ENCODE measurements around the gene NAGK. TPM values are rescaled to one million over a fixed set of nuclear protein-coding genes. Genes with fewer than 3 reads are reported as not detected.

The NAGK gene
- total and polyA plus RNA-seq, 2 of the 8 experiments (the other 6 are each of a cell fraction or from before 2014, with no cell fraction given): 57.9 to 59.9 TPM

DNA sequence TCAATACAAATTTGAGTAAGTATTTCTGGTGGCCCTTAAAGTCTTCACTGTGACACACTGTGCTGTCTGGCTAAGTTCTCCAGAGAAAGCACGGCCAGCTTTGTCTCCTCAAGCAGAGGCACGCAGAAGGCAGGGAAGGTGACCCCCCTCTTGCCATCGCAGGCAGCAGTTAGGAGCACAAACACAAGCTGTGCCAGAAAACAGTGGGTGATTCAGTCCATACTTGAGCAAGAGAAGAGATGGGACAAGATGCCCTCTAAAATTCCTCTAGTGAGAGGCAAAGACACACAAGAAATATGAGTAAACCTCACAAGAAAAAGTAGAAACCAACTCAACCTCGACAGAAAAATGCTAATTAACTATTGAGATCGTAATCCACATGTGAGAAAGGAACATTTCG is 51.7 kb downstream of the NAGK start:
- POLR2A ChIA-PET (ENCODE audit: partially characterized antibody): interaction anchor here (2.5 to 4.2 kb wide), 2 partner anchors 10 to 20 kb away, joined by 6 to 17 read pairs; partner anchors contain the start of genes MCEE and MPHOSPH10
- no peak overlapping the region for H4K8ac ChIP-seq (ENCODE audit: extremely low read depth, insufficient read depth, low read length)
- TF ChIP-seq CBX5 (IDR thresholded peaks at IDR 0.05; ENCODE audit: low read depth, low read length) (no peak), KDM5A (IDR thresholded peaks at IDR 0.05; ENCODE audit: low read length) (no peak), EZH2 (IDR thresholded peaks at IDR 0.05; ENCODE audit: low read depth, low read length, severe bottlenecking) (no peak), SP4 (IDR thresholded peaks at IDR 0.05; ENCODE audit: low read length) (no peak), POLR2AphosphoS5 (IDR thresholded peaks at IDR 0.05; ENCODE audit: low read depth, low read length) (no peak), SP1 (IDR thresholded peaks at IDR 0.05; ENCODE audit: low read depth, low read length) (no peak), ASH2L (IDR thresholded peaks at IDR 0.05; ENCODE audit: low read length) (no peak), YY1 (IDR thresholded peaks at IDR 0.05; ENCODE audit: low read depth, low read length) (no peak), SIN3A (conservative IDR thresholded peaks at IDR 0.05 in 1 of 2, IDR thresholded peaks at IDR 0.05 in 1 of 2; ENCODE audit: low read depth in 1 of 2, low read length in 2 of 2) (no peak), JUN (IDR thresholded peaks at IDR 0.05; ENCODE audit: low read depth, low read length) (no peak), RBBP5 (IDR thresholded peaks at IDR 0.05; ENCODE audit: borderline replicate concordance, low read depth, low read length) (no peak), POU5F1 (IDR thresholded peaks at IDR 0.05; ENCODE audit: low read depth, low read length) (no peak), SUZ12 (IDR thresholded peaks at IDR 0.05; ENCODE audit: low read length) (no peak), BACH1 (IDR thresholded peaks at IDR 0.05; ENCODE audit: low read length) (no peak), RFX5 (IDR thresholded peaks at IDR 0.05; ENCODE audit: borderline replicate concordance, low read depth, low read length) (no peak), POLR2A (IDR thresholded peaks at IDR 0.05; ENCODE audit: control extremely low read depth in 1 of 2, low read depth in 2 of 2, low read length in 2 of 2) (no peak)

More for the DNA sequence above, 51.7 kb downstream of the NAGK start:
- no peak overlapping the region for H3K27ac ChIP-seq (ENCODE audit: low read depth, low read length)
- no peak overlapping the region for H3K56ac ChIP-seq (replicated peaks; ENCODE audit: insufficient read length, low read depth, low read length)
- peaks cover 4 to 6% of the 10 kb centered on the region in 2 experiments for H4K20me1 ChIP-seq (replicated peaks in 1 of 2; ENCODE audit: control insufficient read depth in 1 of 2, insufficient read depth in 2 of 2, low read length in 2 of 2)
- no peaks in the 10 kb centered on the region for H3K9me3 ChIP-seq (ENCODE audit: insufficient read depth in 2 of 2, low read depth in 1 of 2, low read length in 1 of 2)
- no peak overlapping the region for H2BK12ac ChIP-seq (ENCODE audit: low read depth, low read length)
- H4K91ac ChIP-seq (replicated peaks; ENCODE audit: insufficient read length, low read length): no peak overlapping the region
- H2BK5ac ChIP-seq (ENCODE audit: low read depth, low read length): no peak overlapping the region
- FAIRE-seq (no peak), DNase-seq (ENCODE audit: low read depth in 1 of 2, low spot score in 2 of 2) (no peak)
- H3K36me3 ChIP-seq (ENCODE audit: control insufficient read depth in 2 of 4, insufficient read depth in 4 of 4, low read length in 3 of 4): peaks cover 2 to 12% (median 6%) of the 10 kb centered on the region in 4 experiments; a peak in 5 of 8 replicates
- H3K23ac ChIP-seq (ENCODE audit: insufficient read length): no peak overlapping the region
- no peak overlapping the region for H3K4me2 ChIP-seq (ENCODE audit: insufficient read depth in 1 of 2, low read depth in 2 of 2, low read length in 2 of 2)
- no peak overlapping the region for H3K14ac ChIP-seq (ENCODE audit: insufficient read length)
- H2AFZ ChIP-seq (ENCODE audit: low read length): no peak overlapping the region
- no peak overlapping the region for H3K18ac ChIP-seq (ENCODE audit: extremely low read depth, low read length)
- H3K4me3 ChIP-seq (ENCODE audit: extremely low read depth in 1 of 4, insufficient read depth in 2 of 4, low read depth in 3 of 4, low read length in 4 of 4): no peak overlapping the region
- no peak overlapping the region for H3K4ac ChIP-seq (replicated peaks; ENCODE audit: insufficient read length, low read depth, low read length)
- no peak overlapping the region for H2BK120ac ChIP-seq (replicated peaks; ENCODE audit: low read depth, low read length)
- H2BK15ac ChIP-seq (ENCODE audit: low read length): no peak overlapping the region
- CTCF ChIA-PET (ENCODE audit: partially characterized antibody): interaction anchor here (1.3 to 2.6 kb wide), 4 partner anchors 10 to 49 kb away, joined by 4 to 12 read pairs (median 6); no protein-coding TSS in a partner anchor
- H3K27me3 ChIP-seq (replicated peaks in 1 of 4; ENCODE audit: control insufficient read depth in 3 of 4, extremely low read depth in 1 of 4, insufficient read depth in 3 of 4, low read length in 3 of 4): no peaks in the 10 kb centered on the region
- H3K79me2 ChIP-seq (ENCODE audit: control insufficient read depth in 1 of 2, insufficient read depth in 2 of 2, low read length in 2 of 2): no peaks in the 10 kb centered on the region
- H3K9ac ChIP-seq (replicated peaks in 1 of 4; ENCODE audit: extremely low read depth in 1 of 4, low read depth in 3 of 4, low read length in 3 of 4): no peak overlapping the region
- WGBS, 2 experiments (ENCODE audit: extremely low coverage in 1 of 2, insufficient coverage in 1 of 2, insufficient read length in 1 of 2, insufficient replicate concordance in 2 of 2, low coverage in 1 of 2, low lambda C conversion rate in 2 of 2, missing lambda C conversion rate in 1 of 2): 94% methylated on average over 6 of the region's 6 CpGs; no CpG with 5 or more reads in 1 of the 2 experiments
- H3K4me1 ChIP-seq (replicated peaks in 1 of 4; ENCODE audit: control insufficient read depth in 3 of 4, insufficient read depth in 4 of 4, low read length in 3 of 4): no peaks in the 10 kb centered on the region; a peak in 1 of 7 replicates
- no peak overlapping the region for H4K5ac ChIP-seq (ENCODE audit: insufficient read length, low read depth, low read length)
- H2BK20ac ChIP-seq (ENCODE audit: low read length): no peak overlapping the region
- H2AK5ac ChIP-seq (ENCODE audit: low read depth, low read length): no peak overlapping the region
- H3K79me1 ChIP-seq (ENCODE audit: low read depth, low read length): no peaks in the 10 kb centered on the region
- no peaks in the 10 kb centered on the region for H3K23me2 ChIP-seq (ENCODE audit: low read depth, low read length)

Measured in H1 (cell line).